HG03039 (cell line): Measurements from ENCODE around the gene TEX264.
"Not testable (repeated sequence)": the region's sequence is repeated elsewhere in the genome, so short reads cannot be mapped to it uniquely, and the experiment has no call there.

ENCODE experiments used
- ATAC-seq: cut with Tn5 transposase; IDR thresholded peaks from one replicate; pipeline ENCODE4 v1.9.1; 2021; ENCODE audit warnings: mild to moderate bottlenecking, moderate library complexity; ENCODE audit not compliant: unreplicated experiment

TEX264 gene

DNA sequence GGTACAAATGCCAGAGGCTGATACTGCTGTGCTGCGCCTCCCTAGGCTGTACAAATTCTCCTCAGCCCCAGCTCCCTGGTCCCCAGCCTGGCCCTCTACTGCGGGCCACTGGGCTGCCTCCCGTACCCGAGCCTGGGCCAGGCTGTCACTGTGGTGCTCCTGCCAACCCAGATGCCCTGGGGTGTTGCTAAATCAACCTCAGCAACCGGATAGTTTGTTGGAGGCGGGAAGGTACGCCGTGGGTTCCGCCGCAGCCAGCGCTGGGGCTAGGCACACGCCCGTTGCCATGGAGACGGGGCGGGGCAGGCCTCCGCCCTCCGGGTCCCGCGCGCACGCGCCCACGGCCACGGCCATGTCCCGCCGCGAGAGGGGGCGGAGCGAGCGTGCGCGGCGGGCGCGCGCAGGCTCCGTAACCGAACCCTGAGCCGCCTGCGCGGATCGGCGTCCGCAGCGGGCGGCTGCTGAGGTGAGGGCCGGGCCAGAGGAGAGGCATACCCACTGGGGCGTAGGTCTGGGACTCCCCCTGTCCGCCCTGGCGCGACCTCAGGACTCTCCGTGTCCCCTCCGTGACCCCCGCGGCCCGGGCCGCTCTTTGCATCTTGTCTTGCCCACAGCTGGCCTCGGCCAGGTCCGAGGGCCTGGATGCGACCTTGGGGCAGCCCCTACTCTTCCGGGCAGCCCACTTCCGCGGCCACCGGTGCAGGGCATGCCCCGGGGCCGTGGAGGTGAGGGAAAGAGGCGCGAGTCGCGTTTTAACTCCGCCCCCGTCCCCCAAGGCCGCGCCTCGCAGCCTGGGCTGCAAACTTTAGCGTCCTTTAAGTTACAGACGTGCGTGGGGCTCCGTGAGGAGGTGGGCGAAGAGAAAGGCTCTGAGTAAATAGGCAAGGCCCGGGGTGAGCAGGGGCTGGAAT lies at the start of gene TEX264:
Gene TEX264 (plus strand): TSS at position 430 of the 911 bp plus-strand sequence. CDS start 3,053 bp downstream, outside the sequence.
- ATAC-seq: peak; percentile 61

DNA sequence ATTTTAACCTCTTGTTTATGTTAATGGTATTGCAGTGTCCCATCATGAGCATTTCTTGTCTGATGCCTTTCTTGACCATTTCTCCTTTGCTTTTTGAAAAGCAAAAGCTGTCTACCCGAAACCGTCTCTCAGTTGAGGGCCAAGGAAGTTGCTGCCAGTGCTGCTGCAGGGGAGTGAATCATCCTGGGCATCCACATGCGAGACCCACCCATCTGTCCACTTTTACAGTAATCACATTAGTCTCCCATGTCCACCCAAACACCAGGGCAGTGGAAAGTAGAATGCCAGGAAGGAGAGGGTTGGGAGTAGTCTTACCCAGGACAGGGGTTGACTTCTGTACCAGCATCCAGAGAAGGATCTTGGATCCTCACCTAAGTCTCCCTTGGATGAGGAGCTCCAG lies 48.6 kb upstream of the TEX264 start:
- ATAC-seq: no peak

DNA sequence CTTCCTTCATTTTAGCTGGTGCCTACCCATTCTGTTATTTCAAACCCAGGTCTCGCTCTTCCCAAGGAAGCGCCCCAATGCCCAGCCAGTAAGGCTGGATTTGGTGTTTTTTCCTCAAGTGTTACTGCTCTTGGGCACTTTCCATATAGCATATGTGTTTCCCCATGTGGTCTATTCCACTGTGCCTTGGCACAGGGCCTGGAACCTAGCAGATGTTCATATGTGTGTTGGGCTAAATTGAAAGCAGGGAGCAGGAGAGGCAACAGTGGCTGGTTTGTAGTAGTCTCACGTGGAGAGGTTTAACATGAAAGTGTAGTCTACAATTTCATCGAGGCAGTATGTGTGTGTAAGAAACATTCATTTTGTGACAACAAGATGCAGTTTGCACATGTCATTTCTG lies 48.2 kb upstream of the TEX264 start:
- no peak for ATAC-seq

GRCh38 chr3:51630513-51630912 lies 40.5 kb upstream of the TEX264 start:
- ATAC-seq: no peak

DNA sequence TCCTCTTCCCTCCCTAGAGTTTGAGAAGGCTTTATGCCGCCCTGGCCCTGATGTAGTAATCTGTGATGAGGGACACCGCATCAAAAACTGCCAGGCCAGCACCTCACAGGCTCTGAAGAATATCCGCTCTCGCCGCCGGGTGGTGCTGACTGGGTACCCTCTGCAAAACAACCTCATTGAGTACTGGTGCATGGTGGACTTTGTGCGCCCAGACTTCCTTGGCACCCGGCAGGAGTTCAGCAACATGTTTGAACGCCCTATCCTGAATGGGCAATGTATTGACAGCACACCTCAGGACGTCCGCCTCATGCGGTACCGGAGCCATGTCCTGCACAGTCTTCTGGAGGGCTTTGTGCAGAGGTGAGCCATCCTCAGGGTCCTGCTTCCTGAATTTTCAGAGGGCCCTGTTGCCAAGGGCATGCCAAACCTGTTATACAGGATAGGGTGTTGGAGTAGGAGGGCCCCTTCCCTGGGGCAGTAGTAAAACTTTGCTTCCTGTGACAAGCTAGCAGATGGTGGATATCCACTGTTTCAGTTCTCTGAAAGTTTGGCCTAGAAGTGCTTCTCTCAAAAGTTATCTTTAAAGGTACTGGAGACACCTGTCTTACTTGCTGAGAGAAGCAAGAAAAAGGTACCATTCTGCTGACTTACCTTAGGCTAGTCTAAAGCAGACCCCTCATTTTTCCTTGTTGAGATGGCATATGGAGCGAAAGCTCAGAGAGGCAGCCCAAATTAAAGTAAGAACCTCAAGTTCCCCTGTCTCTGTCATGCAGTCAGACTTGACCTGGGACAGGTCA lies 33.7 kb upstream of the TEX264 start:
- ATAC-seq: no peak

- no peak for ATAC-seq
Measured at GRCh38 chr3:51637941-51638471, 33.0 kb upstream of the TEX264 start.

DNA sequence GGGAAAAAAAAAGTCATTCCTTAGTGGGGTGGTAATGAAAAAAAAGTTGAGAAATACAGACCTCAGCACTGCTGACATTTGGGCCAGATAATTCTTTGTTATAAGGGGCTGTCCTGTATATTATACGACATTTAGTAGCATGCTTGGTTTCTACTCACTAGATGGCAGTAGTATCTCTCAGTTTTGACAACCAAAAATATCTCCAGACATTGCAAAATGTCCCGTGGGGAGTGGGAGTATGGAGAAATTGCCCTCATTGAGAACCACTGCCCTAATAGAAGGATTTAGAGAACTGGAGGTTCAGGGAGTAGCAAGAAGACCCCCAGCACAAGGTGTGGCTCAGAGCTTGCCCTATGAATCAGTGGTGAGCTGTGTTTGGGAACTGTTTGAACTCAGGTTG lies 28.6 kb upstream of the TEX264 start:
- ATAC-seq: no peak

DNA sequence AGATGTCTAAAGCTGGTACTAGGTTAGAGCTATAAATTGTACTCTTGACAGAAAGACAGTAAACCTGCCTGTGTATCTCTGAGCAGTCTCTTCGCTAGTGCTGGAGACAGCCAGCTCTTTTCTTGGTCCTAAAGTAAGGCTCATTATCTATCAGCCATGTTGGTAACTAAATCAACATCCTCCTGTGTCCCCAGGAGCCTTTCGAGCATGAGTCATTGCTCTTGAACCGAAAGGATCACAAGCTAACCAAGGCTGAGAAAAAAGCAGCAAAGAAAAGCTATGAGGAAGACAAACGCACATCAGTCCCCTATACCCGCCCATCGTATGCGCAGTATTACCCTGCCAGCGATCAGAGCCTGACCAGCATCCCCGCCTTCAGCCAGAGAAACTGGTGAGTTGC lies 25.0 kb upstream of the TEX264 start:
- ATAC-seq: no peak

GRCh38 chr3:51652103-51652502 lies 18.9 kb upstream of the TEX264 start:
- ATAC-seq: not testable (repeated sequence)

DNA sequence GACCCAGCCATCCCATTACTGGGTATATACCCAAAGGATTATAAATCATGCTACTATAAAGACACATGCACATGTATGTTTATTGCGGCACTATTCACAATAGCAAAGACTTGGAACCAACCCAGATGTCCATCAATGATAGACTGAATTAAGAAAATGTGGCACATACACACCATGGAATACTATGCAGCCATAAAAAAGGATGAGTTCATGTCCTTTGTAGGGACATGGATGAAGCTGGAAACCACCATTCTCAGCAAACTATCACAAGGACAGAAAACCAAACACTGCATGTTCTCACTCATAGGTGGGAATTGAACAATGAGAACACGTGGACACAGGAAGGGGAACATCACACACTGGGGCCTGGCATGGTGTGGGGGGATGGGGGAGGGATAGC lies 17.6 kb upstream of the TEX264 start:
- not testable (repeated sequence) for ATAC-seq

DNA sequence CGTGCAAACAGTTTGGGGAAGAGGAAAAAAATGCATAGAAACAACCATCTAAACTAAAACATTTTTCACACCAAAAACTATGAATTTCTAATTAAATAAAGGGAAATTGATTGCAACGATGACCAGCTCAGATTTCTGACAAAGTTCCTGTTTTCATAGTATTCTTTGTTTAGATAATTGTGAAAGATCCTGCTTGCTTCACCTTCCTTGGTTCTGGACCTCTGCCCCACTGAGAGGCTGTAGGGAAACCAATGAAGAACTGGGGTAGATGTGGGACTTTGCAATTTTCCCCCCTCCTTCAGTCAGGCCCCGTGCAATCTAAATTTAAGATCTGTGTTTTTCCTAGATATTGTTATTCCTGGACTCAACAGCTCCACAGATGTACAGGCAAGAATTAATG lies 13.8 kb upstream of the TEX264 start:
- ATAC-seq: no peak

DNA sequence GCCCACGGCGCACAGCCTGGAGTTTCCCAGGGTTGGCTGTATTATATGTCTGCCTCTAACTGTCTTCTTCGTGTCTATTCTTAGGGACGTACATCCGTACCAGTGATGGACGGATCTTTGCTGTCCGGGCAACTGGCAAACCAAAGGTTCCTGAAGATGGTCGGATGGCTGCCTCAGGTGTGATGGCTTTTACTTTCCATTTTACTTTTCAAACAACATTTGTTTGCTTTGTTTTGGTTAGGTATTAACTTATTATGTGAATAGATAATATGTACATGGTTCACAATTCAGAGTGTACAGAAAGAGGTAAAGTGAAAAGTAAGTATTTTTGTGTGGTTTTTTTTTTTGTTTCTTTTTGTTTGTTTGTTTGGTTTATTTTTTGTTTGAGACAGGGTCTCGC lies 11.1 kb upstream of the TEX264 start:
- no peak for ATAC-seq

DNA sequence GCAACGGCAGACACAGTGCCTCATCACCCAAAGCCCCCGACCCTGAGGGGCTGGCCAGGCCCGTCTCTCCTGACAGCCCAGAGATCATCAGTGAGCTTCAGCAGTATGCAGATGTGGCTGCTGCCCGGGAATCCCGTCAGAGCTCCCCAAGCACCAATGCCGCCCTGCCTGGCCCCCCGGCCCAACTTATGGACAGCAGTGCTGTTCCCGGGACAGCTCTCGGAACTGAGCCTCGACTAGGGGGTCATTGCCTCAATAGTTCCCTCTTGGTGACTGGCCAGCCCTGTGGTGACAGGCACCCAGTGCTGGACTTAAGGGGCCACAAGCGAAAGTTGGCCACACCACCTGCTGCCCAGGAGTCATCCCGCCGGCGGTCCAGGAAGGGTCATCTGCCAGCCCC lies 8.6 kb upstream of the TEX264 start:
- ATAC-seq: no peak

GRCh38 chr3:51668756-51669155 lies 2.3 kb upstream of the TEX264 start:
- ATAC-seq: no peak

GRCh38 chr3:51669241-51670052 lies 1.6 kb upstream of the TEX264 start:
- no peak for ATAC-seq

- ATAC-seq: no peak
Measured at GRCh38 chr3:51670053-51670822, 814 bp upstream of the TEX264 start.

GRCh38 chr3:51671734-51672475 lies 853 bp downstream of the TEX264 start:
- ATAC-seq: peak; percentile 26

GRCh38 chr3:51673181-51673801 lies 2.2 kb downstream of the TEX264 start:
- ATAC-seq: no peak
